Measurements from ENCODE around the gene MS4A4E.

DNA sequence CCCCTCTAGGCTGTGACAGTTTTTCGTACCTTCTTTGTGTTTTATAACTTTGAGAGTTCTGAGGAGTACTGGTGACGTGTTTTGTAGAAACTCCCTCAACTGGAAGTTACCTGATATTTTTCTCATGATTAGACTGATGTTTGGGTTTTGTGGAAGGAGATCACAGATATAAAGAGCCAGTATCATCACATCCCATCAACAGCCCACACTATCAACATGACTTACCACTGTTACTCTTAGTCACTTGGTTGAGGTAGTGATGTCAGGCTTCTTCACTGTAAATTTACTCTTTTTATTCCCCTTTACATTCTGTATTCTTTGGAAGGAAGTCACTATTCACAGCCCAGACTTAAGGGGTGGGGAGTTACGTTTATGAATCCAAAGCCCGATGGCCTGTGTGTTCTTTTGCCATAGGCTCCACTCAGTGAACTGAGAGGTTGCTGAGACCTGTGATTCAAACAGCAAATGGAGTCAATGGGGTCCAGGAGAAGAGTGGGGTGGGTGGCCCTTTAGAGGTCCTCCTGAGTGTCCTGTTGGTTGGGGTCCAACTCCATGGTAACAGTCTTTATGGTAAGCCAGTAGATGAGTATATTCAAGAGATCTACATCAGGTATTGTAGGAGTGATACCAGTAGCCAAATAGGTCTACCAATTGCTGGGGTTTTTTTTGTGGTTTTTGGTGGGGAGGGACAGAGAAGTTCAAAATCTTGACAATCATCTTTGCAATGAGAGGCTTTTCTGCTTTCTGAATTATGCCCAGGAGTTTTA lies 15.2 kb upstream of the MS4A4E start:
- TF ChIP-seq, protein P1, sequence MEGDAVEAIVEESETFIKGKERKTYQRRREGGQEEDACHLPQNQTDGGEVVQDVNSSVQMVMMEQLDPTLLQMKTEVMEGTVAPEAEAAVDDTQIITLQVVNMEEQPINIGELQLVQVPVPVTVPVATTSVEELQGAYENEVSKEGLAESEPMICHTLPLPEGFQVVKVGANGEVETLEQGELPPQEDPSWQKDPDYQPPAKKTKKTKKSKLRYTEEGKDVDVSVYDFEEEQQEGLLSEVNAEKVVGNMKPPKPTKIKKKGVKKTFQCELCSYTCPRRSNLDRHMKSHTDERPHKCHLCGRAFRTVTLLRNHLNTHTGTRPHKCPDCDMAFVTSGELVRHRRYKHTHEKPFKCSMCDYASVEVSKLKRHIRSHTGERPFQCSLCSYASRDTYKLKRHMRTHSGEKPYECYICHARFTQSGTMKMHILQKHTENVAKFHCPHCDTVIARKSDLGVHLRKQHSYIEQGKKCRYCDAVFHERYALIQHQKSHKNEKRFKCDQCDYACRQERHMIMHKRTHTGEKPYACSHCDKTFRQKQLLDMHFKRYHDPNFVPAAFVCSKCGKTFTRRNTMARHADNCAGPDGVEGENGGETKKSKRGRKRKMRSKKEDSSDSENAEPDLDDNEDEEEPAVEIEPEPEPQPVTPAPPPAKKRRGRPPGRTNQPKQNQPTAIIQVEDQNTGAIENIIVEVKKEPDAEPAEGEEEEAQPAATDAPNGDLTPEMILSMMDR (IDR thresholded peaks at IDR 0.05): no peak
- TF ChIP-seq POLR2AphosphoS5 (IDR thresholded peaks at IDR 0.05): no peak

Measured in prostate gland (tissue), 2 donors.